HG03342 (cell line): ENCODE measurements around the gene DNAH14.

ENCODE experiments used
- ATAC-seq: cut with Tn5 transposase; IDR thresholded peaks from one replicate; pipeline ENCODE4 v1.9.1; 2021; ENCODE audit warnings: mild to moderate bottlenecking, moderate library complexity; ENCODE audit not compliant: unreplicated experiment

DNAH14 gene

GRCh38 chr1:225445639-225446594, 516.4 kb downstream of the DNAH14 start:
- no peak for ATAC-seq

- no peak for ATAC-seq
Measured at GRCh38 chr1:225446595-225446960, 517.1 kb downstream of the DNAH14 start.

- ATAC-seq: no peak
Measured at GRCh38 chr1:225446981-225447615, 517.6 kb downstream of the DNAH14 start.

GRCh38 chr1:225447650-225448089, 518.2 kb downstream of the DNAH14 start:
- no peak for ATAC-seq

- ATAC-seq: no peak
Measured at GRCh38 chr1:225448146-225448805, 518.8 kb downstream of the DNAH14 start.
